ENCODE data around the gene SPATA3. TPM values are rescaled to one million over a fixed set of nuclear protein-coding genes. Genes with fewer than 3 reads are reported as not detected.
A peak's percentile ranks its signal among the peaks of the same experiment; 100 is the strongest.

The SPATA3 gene
- total and polyA plus RNA-seq, 2 of the 13 experiments (the other 11 are each of a cell fraction or from before 2014, with no cell fraction given), result not detected

DNA sequence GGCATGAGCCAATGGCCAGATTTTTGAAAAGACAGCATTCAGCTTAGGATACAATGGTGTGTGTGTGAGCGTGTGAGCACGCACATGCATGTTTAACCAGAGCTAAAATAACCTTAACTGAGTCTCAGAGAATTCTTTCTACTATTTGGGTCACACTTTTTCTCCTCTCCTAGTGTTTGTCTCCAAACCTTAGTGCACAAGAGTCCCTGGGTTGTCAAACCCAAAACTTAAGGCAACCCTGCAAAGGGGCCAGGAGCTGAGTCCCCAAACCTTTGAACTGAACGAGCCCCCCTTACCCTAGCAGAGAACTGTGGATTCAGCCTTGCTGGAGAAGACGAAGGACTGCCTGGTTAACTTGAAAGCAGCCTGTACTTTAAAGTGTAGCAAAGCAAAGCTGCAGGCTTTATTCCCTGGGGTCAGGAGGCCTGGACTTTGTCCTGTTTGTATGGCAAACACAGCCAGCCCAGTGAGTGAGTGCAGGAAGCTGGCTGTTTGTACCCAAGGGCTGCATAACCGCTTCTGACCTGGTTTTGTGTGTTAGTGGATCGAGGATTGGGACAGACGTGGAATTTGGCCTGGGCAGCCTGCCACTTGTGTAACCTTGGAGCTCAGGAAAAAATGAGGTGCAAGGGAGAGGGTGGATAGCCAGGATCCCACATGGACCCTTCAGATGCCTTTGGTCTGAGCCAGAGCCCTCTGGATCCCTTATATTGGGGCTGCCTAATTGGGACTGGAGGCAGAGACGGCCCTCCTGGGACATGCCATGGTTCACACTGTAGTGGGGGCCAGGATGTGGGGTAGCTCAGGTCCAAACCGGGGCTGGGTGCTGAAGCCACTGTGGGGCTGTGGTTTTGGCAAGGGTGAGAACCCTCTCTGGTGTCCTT is 54.3 kb downstream of the SPATA3 start (continued):
- TF ChIP-seq, protein P1, sequence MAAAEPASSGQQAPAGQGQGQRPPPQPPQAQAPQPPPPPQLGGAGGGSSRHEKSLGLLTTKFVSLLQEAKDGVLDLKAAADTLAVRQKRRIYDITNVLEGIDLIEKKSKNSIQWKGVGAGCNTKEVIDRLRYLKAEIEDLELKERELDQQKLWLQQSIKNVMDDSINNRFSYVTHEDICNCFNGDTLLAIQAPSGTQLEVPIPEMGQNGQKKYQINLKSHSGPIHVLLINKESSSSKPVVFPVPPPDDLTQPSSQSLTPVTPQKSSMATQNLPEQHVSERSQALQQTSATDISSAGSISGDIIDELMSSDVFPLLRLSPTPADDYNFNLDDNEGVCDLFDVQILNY (CRISPR knock-in tag; conservative IDR thresholded peaks at IDR 0.05), result no peak; the same call in 1 of the 2 replicates
- TF ChIP-seq ATF7-NPFF (CRISPR knock-in tag; IDR thresholded peaks at IDR 0.05; ENCODE audit: low read depth), result peak; percentile 92
- peak; percentile 74; the same call in 1 of the 2 replicates for TF ChIP-seq TSC22D2 (CRISPR knock-in tag; IDR thresholded peaks at IDR 0.05; ENCODE audit: borderline replicate concordance)
- no peak; the same call in 1 of the 2 replicates for TF ChIP-seq ZNF567 (CRISPR knock-in tag; IDR thresholded peaks at IDR 0.05; ENCODE audit: borderline replicate concordance)
- TF ChIP-seq U2AF2 (IDR thresholded peaks at IDR 0.05; ENCODE audit: low read depth, low read length), result no peak
- TF ChIP-seq ZNF510 (CRISPR knock-in tag; IDR thresholded peaks at IDR 0.05; ENCODE audit: low read depth), result no peak; the same call in 1 of the 2 replicates
- TF ChIP-seq STAG1 (CRISPR knock-in tag; IDR thresholded peaks at IDR 0.05), result peak; percentile 46
- TF ChIP-seq ERF (CRISPR knock-in tag; IDR thresholded peaks at IDR 0.05), result peak; percentile 98
- peak; percentile 96 for TF ChIP-seq ZFP1 (CRISPR knock-in tag; IDR thresholded peaks at IDR 0.05)
- TF ChIP-seq, protein P2, sequence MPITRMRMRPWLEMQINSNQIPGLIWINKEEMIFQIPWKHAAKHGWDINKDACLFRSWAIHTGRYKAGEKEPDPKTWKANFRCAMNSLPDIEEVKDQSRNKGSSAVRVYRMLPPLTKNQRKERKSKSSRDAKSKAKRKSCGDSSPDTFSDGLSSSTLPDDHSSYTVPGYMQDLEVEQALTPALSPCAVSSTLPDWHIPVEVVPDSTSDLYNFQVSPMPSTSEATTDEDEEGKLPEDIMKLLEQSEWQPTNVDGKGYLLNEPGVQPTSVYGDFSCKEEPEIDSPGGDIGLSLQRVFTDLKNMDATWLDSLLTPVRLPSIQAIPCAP (CRISPR knock-in tag; IDR thresholded peaks at IDR 0.05; ENCODE audit: low read depth), result no peak
- no peak for TF ChIP-seq MTA3 (CRISPR knock-in tag; IDR thresholded peaks at IDR 0.05)
- TF ChIP-seq ZNF335 (CRISPR knock-in tag; IDR thresholded peaks at IDR 0.05), result peak; percentile 98
- peak; percentile 81 for TF ChIP-seq AGO1 (IDR thresholded peaks at IDR 0.05; ENCODE audit: low read depth, low read length, poor library complexity, severe bottlenecking)
- TF ChIP-seq, protein P3, sequence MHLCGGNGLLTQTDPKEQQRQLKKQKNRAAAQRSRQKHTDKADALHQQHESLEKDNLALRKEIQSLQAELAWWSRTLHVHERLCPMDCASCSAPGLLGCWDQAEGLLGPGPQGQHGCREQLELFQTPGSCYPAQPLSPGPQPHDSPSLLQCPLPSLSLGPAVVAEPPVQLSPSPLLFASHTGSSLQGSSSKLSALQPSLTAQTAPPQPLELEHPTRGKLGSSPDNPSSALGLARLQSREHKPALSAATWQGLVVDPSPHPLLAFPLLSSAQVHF (CRISPR knock-in tag; IDR thresholded peaks at IDR 0.05), result peak; percentile 77; the same call in 1 of the 2 replicates
- peak; percentile 11; the same call in 1 of the 2 replicates for TF ChIP-seq DNMT1 (CRISPR knock-in tag; IDR thresholded peaks at IDR 0.05)
- peak; percentile 95 for TF ChIP-seq TP53 (CRISPR knock-in tag; conservative IDR thresholded peaks at IDR 0.05)
- peak; percentile 91 for TF ChIP-seq FOSL2 (CRISPR knock-in tag; IDR thresholded peaks at IDR 0.05)
- peak; percentile 99 for TF ChIP-seq KDM3A (CRISPR knock-in tag; IDR thresholded peaks at IDR 0.05; ENCODE audit: low read depth)
- TF ChIP-seq ZNF816 (CRISPR knock-in tag; IDR thresholded peaks at IDR 0.05; ENCODE audit: borderline replicate concordance), result peak; percentile 80; the same call in 1 of the 2 replicates
- TF ChIP-seq, protein P4, sequence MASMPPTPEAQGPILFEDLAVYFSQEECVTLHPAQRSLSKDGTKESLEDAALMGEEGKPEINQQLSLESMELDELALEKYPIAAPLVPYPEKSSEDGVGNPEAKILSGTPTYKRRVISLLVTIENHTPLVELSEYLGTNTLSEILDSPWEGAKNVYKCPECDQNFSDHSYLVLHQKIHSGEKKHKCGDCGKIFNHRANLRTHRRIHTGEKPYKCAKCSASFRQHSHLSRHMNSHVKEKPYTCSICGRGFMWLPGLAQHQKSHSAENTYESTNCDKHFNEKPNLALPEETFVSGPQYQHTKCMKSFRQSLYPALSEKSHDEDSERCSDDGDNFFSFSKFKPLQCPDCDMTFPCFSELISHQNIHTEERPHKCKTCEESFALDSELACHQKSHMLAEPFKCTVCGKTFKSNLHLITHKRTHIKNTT (CRISPR knock-in tag; IDR thresholded peaks at IDR 0.05), result no peak
- TF ChIP-seq SMAD9 (CRISPR knock-in tag; IDR thresholded peaks at IDR 0.05), result no peak
- no peak for TF ChIP-seq ZNF234 (CRISPR knock-in tag; conservative IDR thresholded peaks at IDR 0.05)
- no peak for TF ChIP-seq GTF2F1 (IDR thresholded peaks at IDR 0.05; ENCODE audit: low read length)
- TF ChIP-seq, protein P5, sequence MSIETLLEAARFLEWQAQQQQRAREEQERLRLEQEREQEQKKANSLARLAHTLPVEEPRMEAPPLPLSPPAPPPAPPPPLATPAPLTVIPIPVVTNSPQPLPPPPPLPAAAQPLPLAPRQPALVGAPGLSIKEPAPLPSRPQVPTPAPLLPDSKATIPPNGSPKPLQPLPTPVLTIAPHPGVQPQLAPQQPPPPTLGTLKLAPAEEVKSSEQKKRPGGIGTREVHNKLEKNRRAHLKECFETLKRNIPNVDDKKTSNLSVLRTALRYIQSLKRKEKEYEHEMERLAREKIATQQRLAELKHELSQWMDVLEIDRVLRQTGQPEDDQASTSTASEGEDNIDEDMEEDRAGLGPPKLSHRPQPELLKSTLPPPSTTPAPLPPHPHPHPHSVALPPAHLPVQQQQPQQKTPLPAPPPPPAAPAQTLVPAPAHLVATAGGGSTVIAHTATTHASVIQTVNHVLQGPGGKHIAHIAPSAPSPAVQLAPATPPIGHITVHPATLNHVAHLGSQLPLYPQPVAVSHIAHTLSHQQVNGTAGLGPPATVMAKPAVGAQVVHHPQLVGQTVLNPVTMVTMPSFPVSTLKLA (IDR thresholded peaks at IDR 0.05), result peak; percentile 38; the same call in 1 of the 2 replicates
- TF ChIP-seq MAFF (IDR thresholded peaks at IDR 0.05; ENCODE audit: low read depth, low read length), result 0 out of 2 replicates have a peak, but pooled peaks have one; percentile 55
